Vagina (tissue), 2 donors: ENCODE measurements around the gene LACTB. TPM values are rescaled to one million over a fixed set of nuclear protein-coding genes. Genes with fewer than 3 reads are reported as not detected.

ENCODE experiments used
- DNase-seq, 2 donors: peaks; one replicate each; pipeline ENCODE4 v3.0.0-alpha.2; 2017; ENCODE audit errors: extremely low spot score in 2 of 2
- H3K27ac ChIP-seq: fragments of 200-600 bp; sonication (generic); one replicate; pipeline ENCODE4 v1.5.1; 2019
- H3K27me3 ChIP-seq: fragments of 200-600 bp; sonication (generic); one replicate; pipeline ENCODE4 v1.5.1; 2019
- H3K36me3 ChIP-seq, 2 donors: fragments of 200-600 bp; sonication (generic); one replicate each; pipeline ENCODE4 v1.5.1; 2017 to 2019
- H3K4me1 ChIP-seq: fragments of 200-600 bp; sonication (generic); one replicate; pipeline ENCODE4 v1.5.1; 2019
- H3K4me3 ChIP-seq, 2 donors: fragments of 200-600 bp; sonication (generic); 1 replicate in 1 of 2; 2 replicates in 1 of 2; pipeline ENCODE4 v1.5.1; 2016 to 2019
- H3K9me3 ChIP-seq: fragments of 200-600 bp; sonication (generic); one replicate; pipeline ENCODE4 v1.5.1; 2019
- CTCF ChIP-seq, 3 experiments: fragments of 450-650 bp in 2 of 3; fragments of 200-600 bp in 1 of 3; sonication (generic) in 1 of 3; IDR thresholded peaks; one replicate each; pipeline ENCODE4 v1.5.1; 2017 to 2019; ENCODE audit warnings: antibody characterized with exemption in 3 of 3, mild to moderate bottlenecking in 2 of 3, moderate library complexity in 2 of 3
- POLR2A ChIP-seq, 2 donors: fragments of 450-650 bp; IDR thresholded peaks; one replicate each; pipeline ENCODE4 v1.6.1; 2017; ENCODE audit warnings: antibody characterized with exemption in 2 of 2, mild to moderate bottlenecking in 2 of 2, moderate library complexity in 2 of 2
- POLR2AphosphoS5 ChIP-seq, 2 donors: sonication (generic); formaldehyde crosslinking; IDR thresholded peaks; one replicate each; pipeline ENCODE4 v1.9.0; 2017; ENCODE audit warnings: antibody characterized with exemption in 2 of 2, mild to moderate bottlenecking in 2 of 2, low read depth in 1 of 2; ENCODE audit not compliant: insufficient read depth in 1 of 2
- intact Hi-C: fragments of 100-400 bp; cut with DNase I; formaldehyde crosslinking; loops from one replicate; pipeline ENCODE4 v1.15.1; 2023
- total RNA-seq: library from RNA; depleted of rRNA; stranded (reverse); fragments of >200 nt; gene quantifications from one replicate; pipeline ENCODE4 v1.2.3, GENCODE V29; 2016

The LACTB gene
- total RNA-seq, 1 donor from 2014 or later: 23.3 TPM

GRCh38 chr15:63089260-63090043, 32.2 kb upstream of the LACTB start:
- no peak for DNase-seq
- no peaks in the 10 kb centered on the region for H3K36me3 ChIP-seq
- no peaks in the 10 kb centered on the region for H3K9me3 ChIP-seq
- intact Hi-C loops: loop anchor here (5.0 kb wide), 2 partner anchors 47 to 242 kb away; partner anchors contain the start of gene TPM1
- H3K4me1 ChIP-seq: no peaks in the 10 kb centered on the region
- no peak overlapping the region for H3K4me3 ChIP-seq
- H3K27ac ChIP-seq: no peak overlapping the region
- H3K27me3 ChIP-seq: no peaks in the 10 kb centered on the region
- no peak for TF ChIP-seq POLR2A (IDR thresholded peaks at IDR 0.05)
- TF ChIP-seq POLR2AphosphoS5 (IDR thresholded peaks at IDR 0.05; ENCODE audit: insufficient read depth in 1 of 2, low read depth in 1 of 2): no peak
- no peak for TF ChIP-seq CTCF (IDR thresholded peaks at IDR 0.05)

GRCh38 chr15:63090472-63090871, 31.2 kb upstream of the LACTB start:
- no peak for DNase-seq
- no peak for TF ChIP-seq POLR2A (IDR thresholded peaks at IDR 0.05)
- TF ChIP-seq POLR2AphosphoS5 (IDR thresholded peaks at IDR 0.05; ENCODE audit: insufficient read depth in 1 of 2, low read depth in 1 of 2): no peak
- TF ChIP-seq CTCF (IDR thresholded peaks at IDR 0.05): no peak
- H3K9me3 ChIP-seq: no peaks in the 10 kb centered on the region
- H3K27me3 ChIP-seq: no peaks in the 10 kb centered on the region
- intact Hi-C loops: loop anchor here (5.0 kb wide), 2 partner anchors 48 to 243 kb away; partner anchors contain the start of gene TPM1
- H3K4me1 ChIP-seq: no peaks in the 10 kb centered on the region
- H3K4me3 ChIP-seq: no peak overlapping the region
- H3K36me3 ChIP-seq: no peaks in the 10 kb centered on the region
- H3K27ac ChIP-seq: no peak overlapping the region

GRCh38 chr15:63090887-63091286, 30.8 kb upstream of the LACTB start:
- no peak for TF ChIP-seq POLR2AphosphoS5 (IDR thresholded peaks at IDR 0.05; ENCODE audit: insufficient read depth in 1 of 2, low read depth in 1 of 2)
- no peak for TF ChIP-seq POLR2A (IDR thresholded peaks at IDR 0.05)
- TF ChIP-seq CTCF (IDR thresholded peaks at IDR 0.05): no peak
- no peak overlapping the region for H3K4me3 ChIP-seq
- no peaks in the 10 kb centered on the region for H3K4me1 ChIP-seq
- no peak overlapping the region for H3K27ac ChIP-seq
- no peak for DNase-seq
- intact Hi-C loops: loop anchor here (5.0 kb wide), 2 partner anchors 49 to 244 kb away; partner anchors contain the start of gene TPM1
- no peaks in the 10 kb centered on the region for H3K36me3 ChIP-seq
- no peaks in the 10 kb centered on the region for H3K9me3 ChIP-seq
- no peaks in the 10 kb centered on the region for H3K27me3 ChIP-seq

GRCh38 chr15:63091679-63092446, 29.8 kb upstream of the LACTB start:
- no peak for DNase-seq
- H3K27ac ChIP-seq: no peak overlapping the region
- H3K27me3 ChIP-seq: no peaks in the 10 kb centered on the region
- no peaks in the 10 kb centered on the region for H3K9me3 ChIP-seq
- intact Hi-C loops: loop anchor here (2.0 to 5.0 kb wide), 3 partner anchors 50 to 309 kb away; partner anchors contain the start of gene TPM1
- no peak overlapping the region for H3K4me3 ChIP-seq
- H3K4me1 ChIP-seq: no peaks in the 10 kb centered on the region
- H3K36me3 ChIP-seq: no peaks in the 10 kb centered on the region
- TF ChIP-seq POLR2A (IDR thresholded peaks at IDR 0.05): no peak
- TF ChIP-seq POLR2AphosphoS5 (IDR thresholded peaks at IDR 0.05; ENCODE audit: insufficient read depth in 1 of 2, low read depth in 1 of 2): no peak
- TF ChIP-seq CTCF (IDR thresholded peaks at IDR 0.05): no peak
